SK-N-SH (cell line): ENCODE results near the gene CPNE1.

Experiments used
- EP300 ChIP-seq, 2 experiments: IDR thresholded peaks; 2 replicates each; pipeline versions ENCODE4 v1.4.0 to v1.6.1; 2012; ENCODE audit warnings: borderline replicate concordance in 1 of 2, low read depth in 1 of 2, low read length in 1 of 2
- JUND ChIP-seq: IDR thresholded peaks from 2 replicates; pipeline ENCODE4 v1.4.0; 2012
- TF ChIP-seq, protein P1 (sequence below): fragments of 200-600 bp; sonication (generic); IDR thresholded peaks from 2 replicates; pipeline ENCODE4 v1.6.1; 2017; ENCODE audit warnings: antibody characterized with exemption, mild to moderate bottlenecking, moderate library complexity
- TF ChIP-seq, protein P2 (sequence below): fragments of 150-350 bp; IDR thresholded peaks from 2 replicates; pipeline ENCODE4 v1.6.1; 2017; ENCODE audit warnings: antibody characterized with exemption, low read length, low read depth, borderline replicate concordance

DNA sequence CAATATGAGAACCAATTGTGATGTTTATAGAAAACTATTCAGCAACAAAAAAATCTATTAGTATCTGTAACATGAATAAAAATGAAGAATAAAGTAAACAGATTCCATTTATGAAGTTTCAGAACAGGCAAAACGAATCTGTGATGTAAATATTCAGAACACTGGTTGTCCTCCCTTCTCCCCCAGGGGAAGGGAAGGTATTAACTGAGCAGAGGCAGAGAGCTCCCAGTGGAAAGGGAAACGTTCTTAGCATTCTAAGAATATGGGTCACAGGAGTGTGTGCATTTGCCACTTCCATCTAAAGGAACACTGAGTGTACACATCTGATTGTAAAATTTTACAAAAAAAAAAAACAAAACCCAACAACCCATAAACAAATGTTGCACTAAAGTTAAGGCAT is 25.9 kb downstream of the CPNE1 start:
- TF ChIP-seq, protein P1, sequence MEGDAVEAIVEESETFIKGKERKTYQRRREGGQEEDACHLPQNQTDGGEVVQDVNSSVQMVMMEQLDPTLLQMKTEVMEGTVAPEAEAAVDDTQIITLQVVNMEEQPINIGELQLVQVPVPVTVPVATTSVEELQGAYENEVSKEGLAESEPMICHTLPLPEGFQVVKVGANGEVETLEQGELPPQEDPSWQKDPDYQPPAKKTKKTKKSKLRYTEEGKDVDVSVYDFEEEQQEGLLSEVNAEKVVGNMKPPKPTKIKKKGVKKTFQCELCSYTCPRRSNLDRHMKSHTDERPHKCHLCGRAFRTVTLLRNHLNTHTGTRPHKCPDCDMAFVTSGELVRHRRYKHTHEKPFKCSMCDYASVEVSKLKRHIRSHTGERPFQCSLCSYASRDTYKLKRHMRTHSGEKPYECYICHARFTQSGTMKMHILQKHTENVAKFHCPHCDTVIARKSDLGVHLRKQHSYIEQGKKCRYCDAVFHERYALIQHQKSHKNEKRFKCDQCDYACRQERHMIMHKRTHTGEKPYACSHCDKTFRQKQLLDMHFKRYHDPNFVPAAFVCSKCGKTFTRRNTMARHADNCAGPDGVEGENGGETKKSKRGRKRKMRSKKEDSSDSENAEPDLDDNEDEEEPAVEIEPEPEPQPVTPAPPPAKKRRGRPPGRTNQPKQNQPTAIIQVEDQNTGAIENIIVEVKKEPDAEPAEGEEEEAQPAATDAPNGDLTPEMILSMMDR: no peak
- TF ChIP-seq EP300 (IDR thresholded peaks at IDR 0.05; ENCODE audit: borderline replicate concordance in 1 of 2, low read depth in 1 of 2, low read length in 1 of 2) (no peak), JUND (no peak)
- TF ChIP-seq, protein P2, sequence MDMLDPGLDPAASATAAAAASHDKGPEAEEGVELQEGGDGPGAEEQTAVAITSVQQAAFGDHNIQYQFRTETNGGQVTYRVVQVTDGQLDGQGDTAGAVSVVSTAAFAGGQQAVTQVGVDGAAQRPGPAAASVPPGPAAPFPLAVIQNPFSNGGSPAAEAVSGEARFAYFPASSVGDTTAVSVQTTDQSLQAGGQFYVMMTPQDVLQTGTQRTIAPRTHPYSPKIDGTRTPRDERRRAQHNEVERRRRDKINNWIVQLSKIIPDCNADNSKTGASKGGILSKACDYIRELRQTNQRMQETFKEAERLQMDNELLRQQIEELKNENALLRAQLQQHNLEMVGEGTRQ: no peak
